HCT116 (cell line): ENCODE measurements around the gene TENM4. TPM values are rescaled to one million over a fixed set of nuclear protein-coding genes. Genes with fewer than 3 reads are reported as not detected.

Experiments used
- ATAC-seq: fragments of 200-7000 bp; cut with Tn5 transposase; 2 replicates; pipeline ENCODE4 v1.9.1; 2020; ENCODE audit warnings: mild to moderate bottlenecking, moderate library complexity
- BruUV-seq: library from RNA; stranded (reverse); fragments of 400-500 nt; replicated peaks from 2 replicates; lab custom pipeline; 2021; lab: Mats Ljungman, UMichigan
- CTCF ChIA-PET: fragments of 300-600 bp; sonication (Branson Sonifier 250); formaldehyde crosslinking; loops from one replicate; lab custom pipeline; 2021; ENCODE audit warnings: antibody characterized with exemption; lab: Charles Lee
- POLR2A ChIA-PET: fragments of 300-600, 350-600 bp; sonication (Branson Sonifier 250); formaldehyde crosslinking; loops from one replicate; lab custom pipeline; 2021; ENCODE audit warnings: antibody characterized with exemption; lab: Charles Lee
- RAD21 ChIA-PET, 2 experiments: fragments of 300-600 bp; sonication (Branson Sonifier 250); formaldehyde crosslinking; loops; one replicate each; lab custom pipeline; 2023; ENCODE audit warnings: low total read pairs in 2 of 2; ENCODE audit not compliant: uncharacterized antibody in 2 of 2, unreplicated experiment in 2 of 2, low non-redundant PET in 1 of 2; lab: Charles Lee
- DNase-seq: peaks from one replicate; pipeline ENCODE4 v3.0.0-alpha.2; 2010; ENCODE audit warnings: low read depth, low spot score
- H2AFZ ChIP-seq: fragments of 200-600 bp; shearing (Covaris generic), sonication (generic); 2 replicates; pipeline ENCODE4 v1.6.1; 2017; ENCODE audit warnings: low read depth, mixed run types, mixed read lengths, antibody characterized with exemption, low read length; ENCODE audit not compliant: poor library complexity, severe bottlenecking
- H3K27ac ChIP-seq: 2 replicates; pipeline ENCODE4 v1.5.1; 2012; ENCODE audit warnings: low read depth, low read length
- H3K27me3 ChIP-seq: fragments of 200-600 bp; sonication (generic); 2 replicates; pipeline ENCODE4 v1.6.1; 2016; ENCODE audit warnings: mixed run types, low read length, mixed read lengths; ENCODE audit not compliant: insufficient read depth
- H3K36me3 ChIP-seq, 2 experiments: fragments of 200-500 bp in 1 of 2; fragments of 200-600 bp in 1 of 2; sonication (Bioruptor generic) in 1 of 2; sonication (generic) in 1 of 2; 2 replicates each; pipeline versions ENCODE4 v1.5.1 to v1.6.1; 2014 to 2016; ENCODE audit warnings: low read length in 2 of 2, inconsistent platforms in 1 of 2, mixed read lengths in 1 of 2, mixed run types in 1 of 2; ENCODE audit not compliant: insufficient read depth in 2 of 2, control insufficient read depth in 1 of 2
- H3K4me1 ChIP-seq, 2 experiments: fragments of 200-600 bp in 1 of 2; sonication (generic) in 1 of 2; 2 replicates each; pipeline versions ENCODE4 v1.5.1 to v1.6.1; 2012 to 2017; ENCODE audit warnings: low read length in 2 of 2, inconsistent platforms in 1 of 2, mild to moderate bottlenecking in 1 of 2, mixed read lengths in 1 of 2, mixed run types in 1 of 2, moderate library complexity in 1 of 2; ENCODE audit not compliant: insufficient read depth in 2 of 2, control insufficient read depth in 1 of 2
- H3K4me2 ChIP-seq: fragments of 200-600 bp; sonication (generic); 2 replicates; pipeline ENCODE4 v1.6.1; 2017; ENCODE audit warnings: mixed run types, low read length, mixed read lengths
- H3K4me3 ChIP-seq, 2 experiments: fragments of 200-600 bp in 1 of 2; sonication (generic) in 1 of 2; replicated peaks in 1 of 2; 2 replicates each; pipeline ENCODE4 v1.5.1; 2011 to 2016; ENCODE audit warnings: low read length in 2 of 2, control low read depth in 1 of 2, low read depth in 1 of 2, mild to moderate bottlenecking in 1 of 2, mixed read lengths in 1 of 2, mixed run types in 1 of 2
- H3K79me2 ChIP-seq: fragments of 200-600 bp; sonication (generic); 2 replicates; pipeline ENCODE4 v1.6.1; 2017; ENCODE audit warnings: mild to moderate bottlenecking, mixed run types, low read length, moderate library complexity, mixed read lengths; ENCODE audit not compliant: insufficient read depth
- H3K9ac ChIP-seq: fragments of 200-600 bp; sonication (generic); 2 replicates; pipeline ENCODE4 v1.6.1; 2016; ENCODE audit warnings: low read length, mixed read lengths
- H3K9me2 ChIP-seq: fragments of 200-600 bp; sonication (generic), shearing (Covaris generic); 2 replicates; pipeline ENCODE4 v1.6.1; 2017; ENCODE audit warnings: mixed run types, mild to moderate bottlenecking, moderate library complexity; ENCODE audit not compliant: insufficient read depth
- H3K9me3 ChIP-seq, 2 experiments: fragments of 200-500 bp in 1 of 2; fragments of 200-600 bp in 1 of 2; sonication (Bioruptor generic) in 1 of 2; sonication (generic) in 1 of 2; 2 replicates each; pipeline ENCODE4 v1.6.1; 2014 to 2017; ENCODE audit warnings: low read length in 2 of 2, mixed read lengths in 2 of 2, inconsistent platforms in 1 of 2, low read depth in 1 of 2, mild to moderate bottlenecking in 1 of 2, mixed run types in 1 of 2, moderate library complexity in 1 of 2; ENCODE audit not compliant: control insufficient read depth in 1 of 2, insufficient read depth in 1 of 2
- H4K20me1 ChIP-seq: fragments of 200-600 bp; sonication (generic), shearing (Covaris generic); 2 replicates; pipeline ENCODE4 v1.6.1; 2017; ENCODE audit warnings: mixed run types, mild to moderate bottlenecking, moderate library complexity; ENCODE audit not compliant: insufficient read depth
- CBX3 ChIP-seq: IDR thresholded peaks from 2 replicates; pipeline ENCODE4 v1.6.1; 2012; ENCODE audit warnings: low read depth
- CTCF ChIP-seq, 3 experiments: fragments of 200-600 bp in 1 of 3; sonication (generic) in 1 of 3; IDR thresholded peaks in 2 of 3; conservative IDR thresholded peaks in 1 of 3; 2 replicates each; pipeline ENCODE4 v1.5.1; 2012 to 2017; ENCODE audit warnings: low read depth in 2 of 3, low read length in 2 of 3, antibody characterized with exemption in 1 of 3, borderline replicate concordance in 1 of 3, control low read depth in 1 of 3, mild to moderate bottlenecking in 1 of 3, mixed read lengths in 1 of 3, mixed run types in 1 of 3, moderate library complexity in 1 of 3; ENCODE audit not compliant: insufficient read depth in 1 of 3
- ELF1 ChIP-seq: IDR thresholded peaks from 2 replicates; pipeline ENCODE4 v1.6.1; 2012; ENCODE audit warnings: low read depth, borderline replicate concordance
- EZH2 ChIP-seq: fragments of 200-600 bp; sonication (generic); IDR thresholded peaks from 2 replicates; pipeline ENCODE4 v1.6.1; 2017; ENCODE audit warnings: antibody characterized with exemption, mixed run types
- EZH2phosphoT487 ChIP-seq: fragments of 200-600 bp; IDR thresholded peaks from 2 replicates; pipeline ENCODE4 v1.6.1; 2018; ENCODE audit warnings: antibody characterized with exemption, borderline replicate concordance
- MAX ChIP-seq: IDR thresholded peaks from 2 replicates; pipeline ENCODE4 v1.6.1; 2012
- POLR2A ChIP-seq: IDR thresholded peaks from 2 replicates; pipeline ENCODE4 v1.7.0; 2011; ENCODE audit warnings: borderline replicate concordance; ENCODE audit not compliant: insufficient read depth, insufficient read length; ENCODE audit errors: extremely low read depth
- RAD21 ChIP-seq: IDR thresholded peaks from 2 replicates; pipeline ENCODE4 v1.6.1; 2012; ENCODE audit warnings: low read depth, mild to moderate bottlenecking
- REST ChIP-seq: IDR thresholded peaks from 2 replicates; pipeline ENCODE4 v1.6.1; 2012; ENCODE audit warnings: low read depth
- SIN3A ChIP-seq: IDR thresholded peaks from 2 replicates; pipeline ENCODE4 v1.6.1; 2012; ENCODE audit warnings: low read depth
- SRF ChIP-seq: IDR thresholded peaks from 2 replicates; pipeline ENCODE4 v1.6.1; 2012; ENCODE audit warnings: low read depth
- TCF7L2 ChIP-seq: IDR thresholded peaks from 2 replicates; pipeline ENCODE4 v1.7.0; 2011; ENCODE audit warnings: borderline replicate concordance, inconsistent platforms; ENCODE audit not compliant: insufficient read depth, insufficient read length; ENCODE audit errors: extremely low read depth
- YY1 ChIP-seq: IDR thresholded peaks from 2 replicates; pipeline ENCODE4 v1.6.1; 2011; ENCODE audit warnings: low read length, low read depth, moderate library complexity, mild to moderate bottlenecking; ENCODE audit not compliant: insufficient replicate concordance; ENCODE audit errors: extremely low read depth
- ZFX ChIP-seq: fragments of 450-650 bp; IDR thresholded peaks from 2 replicates; pipeline ENCODE4 v1.6.1; 2017
- intact Hi-C: fragments of 100-400 bp; cut with micrococcal nuclease; formaldehyde crosslinking; loops from 2 replicates; pipeline ENCODE4 v1.10.0; 2022
- total RNA-seq: library from RNA; stranded (reverse); gene quantifications from one replicate; pipeline ENCODE4 v1.2.1, GENCODE V29; 2021; ENCODE audit not compliant: unreplicated experiment
- TF ChIP-seq, protein P1 (sequence below): IDR thresholded peaks from 2 replicates; pipeline ENCODE4 v1.6.1; 2011; ENCODE audit warnings: mild to moderate bottlenecking, low read length, moderate library complexity; ENCODE audit not compliant: insufficient replicate concordance; ENCODE audit errors: extremely low read depth

Gene TENM4
- total RNA-seq, 1 experiment from 2014 or later = 0.05 TPM

DNA sequence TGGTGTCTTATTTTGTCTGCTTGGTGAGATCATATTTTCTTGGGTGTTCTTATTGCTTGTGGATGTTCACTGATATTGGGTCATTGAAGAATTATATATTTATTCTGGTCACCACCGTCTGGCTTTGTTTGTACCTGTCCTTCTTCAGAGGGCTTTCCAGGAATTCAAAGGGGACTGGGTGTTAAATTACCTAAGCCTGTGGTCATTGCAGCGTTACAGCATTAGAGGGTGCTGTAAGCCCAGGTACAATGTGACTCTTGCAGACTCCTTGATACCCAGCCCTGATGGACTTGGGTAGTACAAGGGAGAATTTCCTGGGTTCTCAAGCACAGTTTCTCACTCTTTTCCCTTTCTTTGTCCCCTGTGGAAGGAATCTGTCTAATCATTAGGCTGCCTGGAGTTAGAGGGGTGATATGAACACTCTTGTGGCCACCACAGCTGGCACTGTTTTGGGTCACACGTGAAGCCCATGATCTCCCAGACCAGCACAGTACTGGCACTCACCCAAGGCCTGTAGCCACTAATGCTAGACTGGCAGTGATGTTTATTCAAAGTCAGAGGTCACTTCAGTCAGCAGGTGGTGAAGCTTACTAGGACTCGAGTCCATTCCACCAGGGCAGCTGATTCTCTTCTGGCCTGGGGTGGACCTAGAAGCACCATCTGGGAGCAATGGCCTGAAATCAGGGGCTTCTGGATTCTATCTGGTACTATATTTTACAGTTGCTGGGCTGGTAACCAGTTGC, 810.1 kb downstream of the TENM4 start:
- Histone ChIP-seq H3K9ac (no peak overlapping the region), H3K4me1 (no peaks in the 10 kb centered on the region), H2AFZ (no peak overlapping the region), H4K20me1 (no peaks in the 10 kb centered on the region), H3K27ac (no peak overlapping the region), H3K9me3 (no peaks in the 10 kb centered on the region), H3K27me3 (no peaks in the 10 kb centered on the region), H3K36me3 (no peaks in the 10 kb centered on the region), H3K4me2 (no peak overlapping the region)
- ChIA-PET CTCF (no interaction called here), RAD21 (no interaction called here), POLR2A (no interaction called here)
- intact Hi-C loops = no loop called here
- TF ChIP-seq EZH2phosphoT487 (no peak), REST (no peak), RAD21 (peak; percentile 31), EZH2 (no peak), ELF1 (no peak), MAX (no peak), SRF (no peak), SIN3A (no peak), ZFX (no peak), POLR2A (no peak), YY1 (no peak), TCF7L2 (no peak), CTCF (IDR thresholded peaks at IDR 0.05 in 2 of 3, conservative IDR thresholded peaks at IDR 0.05 in 1 of 3; ENCODE audit: borderline replicate concordance in 1 of 3, insufficient read depth in 1 of 3, low read depth in 2 of 3, low read length in 2 of 3) (peak; percentile 4 to 42 (median 35); a peak in 4 of 6 replicates), CBX3 (no peak)
- TF ChIP-seq, protein P1, sequence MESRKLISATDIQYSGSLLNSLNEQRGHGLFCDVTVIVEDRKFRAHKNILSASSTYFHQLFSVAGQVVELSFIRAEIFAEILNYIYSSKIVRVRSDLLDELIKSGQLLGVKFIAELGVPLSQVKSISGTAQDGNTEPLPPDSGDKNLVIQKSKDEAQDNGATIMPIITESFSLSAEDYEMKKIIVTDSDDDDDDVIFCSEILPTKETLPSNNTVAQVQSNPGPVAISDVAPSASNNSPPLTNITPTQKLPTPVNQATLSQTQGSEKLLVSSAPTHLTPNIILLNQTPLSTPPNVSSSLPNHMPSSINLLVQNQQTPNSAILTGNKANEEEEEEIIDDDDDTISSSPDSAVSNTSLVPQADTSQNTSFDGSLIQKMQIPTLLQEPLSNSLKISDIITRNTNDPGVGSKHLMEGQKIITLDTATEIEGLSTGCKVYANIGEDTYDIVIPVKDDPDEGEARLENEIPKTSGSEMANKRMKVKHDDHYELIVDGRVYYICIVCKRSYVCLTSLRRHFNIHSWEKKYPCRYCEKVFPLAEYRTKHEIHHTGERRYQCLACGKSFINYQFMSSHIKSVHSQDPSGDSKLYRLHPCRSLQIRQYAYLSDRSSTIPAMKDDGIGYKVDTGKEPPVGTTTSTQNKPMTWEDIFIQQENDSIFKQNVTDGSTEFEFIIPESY = no peak
- TF ChIP-seq, all 23 proteins: peak for 2
- no TSS peak for BruUV-seq
- no peaks in the 10 kb centered on the region for H3K9me2 ChIP-seq
- DNase-seq = no peak
- H3K4me3 ChIP-seq = no peak overlapping the region
- no peak for ATAC-seq
- H3K79me2 ChIP-seq = no peaks in the 10 kb centered on the region
